GM06990 (cell line): ENCODE measurements around the gene CRY2.
A peak's percentile ranks its signal among the peaks of the same experiment; 100 is the strongest.

Source experiments
- DNase-seq: peaks from one replicate; pipeline ENCODE4 v3.0.0-alpha.2; 2011; ENCODE audit not compliant: insufficient read length; ENCODE audit errors: extremely low read depth
- H3K27me3 ChIP-seq: replicated peaks from 2 replicates; pipeline ENCODE4 v1.6.0; 2011; ENCODE audit warnings: low read length; ENCODE audit not compliant: control insufficient read depth, insufficient read depth
- H3K36me3 ChIP-seq: 2 replicates; pipeline ENCODE4 v1.5.1; 2011; ENCODE audit warnings: low read length; ENCODE audit not compliant: control insufficient read depth, insufficient read depth
- H3K4me3 ChIP-seq: replicated peaks from 2 replicates; pipeline ENCODE4 v1.5.1; 2011; ENCODE audit warnings: low read depth, mild to moderate bottlenecking, control low read depth, low read length
- TF ChIP-seq, protein P1 (sequence below): IDR thresholded peaks from 2 replicates; pipeline ENCODE4 v1.5.1; 2011; ENCODE audit warnings: low read length, control low read depth, mild to moderate bottlenecking, inconsistent platforms; ENCODE audit not compliant: insufficient read depth, poor library complexity, severe bottlenecking

The CRY2 gene

DNA sequence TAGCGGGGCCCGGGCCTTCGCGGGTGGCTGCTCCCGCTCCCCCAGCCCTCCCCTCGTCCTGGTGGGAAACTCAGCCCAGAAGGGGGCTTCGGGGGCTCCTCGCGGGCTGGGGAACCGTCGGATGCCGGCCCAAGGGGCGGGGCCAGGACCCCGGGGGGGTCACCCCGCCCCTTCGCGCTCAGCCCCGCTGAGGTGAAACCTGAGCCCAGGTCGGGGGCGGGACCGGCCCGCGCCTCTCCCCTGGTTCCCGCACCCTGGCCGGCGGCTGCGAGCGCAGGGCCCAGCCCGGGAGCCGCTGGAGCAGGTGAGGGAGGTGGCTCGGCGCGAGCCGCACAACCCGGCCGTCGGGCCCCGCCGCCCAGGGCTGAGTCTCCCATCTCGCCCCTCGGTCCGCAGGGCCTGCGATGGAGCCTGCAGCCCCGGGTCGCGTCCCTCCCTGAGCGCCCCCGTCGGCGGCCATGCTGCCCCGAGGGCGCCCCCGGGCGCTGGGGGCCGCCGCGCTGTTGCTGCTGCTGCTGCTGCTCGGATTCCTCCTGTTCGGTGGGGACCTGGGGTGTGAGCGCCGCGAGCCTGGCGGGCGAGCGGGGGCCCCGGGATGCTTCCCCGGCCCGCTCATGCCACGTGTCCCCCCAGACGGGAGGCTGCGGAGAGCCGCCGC is 75.3 kb downstream of the CRY2 start, which contains the start of gene LARGE2:
Gene LARGE2 (plus strand): TSS at position 232 of the 658 bp plus-strand sequence. CDS start 227 bp downstream, at position 459.
- TF ChIP-seq, protein P1, sequence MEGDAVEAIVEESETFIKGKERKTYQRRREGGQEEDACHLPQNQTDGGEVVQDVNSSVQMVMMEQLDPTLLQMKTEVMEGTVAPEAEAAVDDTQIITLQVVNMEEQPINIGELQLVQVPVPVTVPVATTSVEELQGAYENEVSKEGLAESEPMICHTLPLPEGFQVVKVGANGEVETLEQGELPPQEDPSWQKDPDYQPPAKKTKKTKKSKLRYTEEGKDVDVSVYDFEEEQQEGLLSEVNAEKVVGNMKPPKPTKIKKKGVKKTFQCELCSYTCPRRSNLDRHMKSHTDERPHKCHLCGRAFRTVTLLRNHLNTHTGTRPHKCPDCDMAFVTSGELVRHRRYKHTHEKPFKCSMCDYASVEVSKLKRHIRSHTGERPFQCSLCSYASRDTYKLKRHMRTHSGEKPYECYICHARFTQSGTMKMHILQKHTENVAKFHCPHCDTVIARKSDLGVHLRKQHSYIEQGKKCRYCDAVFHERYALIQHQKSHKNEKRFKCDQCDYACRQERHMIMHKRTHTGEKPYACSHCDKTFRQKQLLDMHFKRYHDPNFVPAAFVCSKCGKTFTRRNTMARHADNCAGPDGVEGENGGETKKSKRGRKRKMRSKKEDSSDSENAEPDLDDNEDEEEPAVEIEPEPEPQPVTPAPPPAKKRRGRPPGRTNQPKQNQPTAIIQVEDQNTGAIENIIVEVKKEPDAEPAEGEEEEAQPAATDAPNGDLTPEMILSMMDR = no peak
- Histone ChIP-seq H3K4me3 (no peak within 1 kb of the TSS), H3K27me3 (peaks cover 2% of the 10 kb centered on the region; the same call in 1 of the 2 replicates), H3K36me3 (no peaks in the 10 kb centered on the region)
- DNase-seq = no peak

DNA sequence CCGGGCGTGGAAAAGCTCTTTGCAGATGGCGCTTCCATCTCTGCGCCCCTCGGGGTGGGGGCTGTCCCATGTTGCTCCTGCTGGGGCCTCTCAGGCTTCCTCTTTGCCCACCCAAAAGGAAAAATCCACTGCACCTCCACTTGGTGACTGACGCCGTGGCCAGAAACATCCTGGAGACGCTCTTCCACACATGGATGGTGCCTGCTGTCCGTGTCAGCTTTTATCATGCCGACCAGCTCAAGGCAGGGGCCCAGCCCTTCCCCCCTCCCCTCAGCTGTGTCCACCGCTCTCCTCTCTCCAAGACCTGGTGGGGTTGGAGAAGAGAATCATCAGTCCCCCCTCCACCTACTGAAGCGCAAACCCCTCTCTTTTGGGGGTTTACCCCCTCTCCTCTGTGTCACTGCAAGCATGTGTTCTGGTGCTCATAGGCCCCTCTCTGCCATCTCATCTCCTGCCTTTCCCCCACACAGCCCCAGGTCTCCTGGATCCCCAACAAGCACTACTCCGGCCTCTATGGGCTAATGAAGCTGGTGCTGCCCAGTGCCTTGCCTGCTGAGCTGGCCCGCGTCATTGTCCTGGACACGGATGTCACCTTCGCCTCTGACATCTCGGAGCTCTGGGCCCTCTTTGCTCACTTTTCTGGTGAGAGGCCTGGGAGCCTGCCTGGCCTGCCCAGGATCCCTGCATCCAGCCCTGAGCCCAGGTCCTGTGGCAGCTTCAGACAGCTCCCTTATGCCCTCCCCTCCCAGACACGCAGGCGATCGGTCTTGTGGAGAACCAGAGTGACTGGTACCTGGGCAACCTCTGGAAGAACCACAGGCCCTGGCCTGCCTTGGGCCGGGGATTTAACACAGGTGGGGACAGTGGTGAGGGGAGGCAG is 77.0 kb downstream of the CRY2 start:
- Histone ChIP-seq H3K27me3 (peaks cover 2% of the 10 kb centered on the region; the same call in 1 of the 2 replicates), H3K4me3 (no peak overlapping the region), H3K36me3 (no peaks in the 10 kb centered on the region)
- DNase-seq = no peak
- TF ChIP-seq, protein P1 = no peak

DNA sequence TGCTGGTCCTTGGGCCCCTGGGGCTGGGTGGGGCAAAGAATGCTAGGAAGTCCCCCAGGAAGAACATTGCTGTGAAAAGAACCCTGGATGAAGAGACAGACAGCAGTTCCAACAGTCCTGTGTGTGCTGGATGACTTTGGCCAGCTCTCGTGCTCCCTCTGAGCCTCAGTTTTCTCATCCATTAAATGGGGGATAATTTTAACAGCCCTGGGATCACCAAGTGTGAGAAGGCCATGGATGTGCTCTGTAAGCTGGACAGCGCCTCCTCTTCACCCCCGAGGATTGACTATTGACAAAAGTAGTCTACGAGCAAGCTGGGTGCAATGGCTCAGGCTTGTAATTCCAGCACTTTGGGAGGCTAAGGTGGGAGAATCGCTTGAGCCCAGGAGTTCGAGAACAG is 77.7 kb downstream of the CRY2 start:
- H3K36me3 ChIP-seq = no peaks in the 10 kb centered on the region
- TF ChIP-seq, protein P1 = no peak
- peaks cover 2% of the 10 kb centered on the region; the same call in 1 of the 2 replicates for H3K27me3 ChIP-seq
- H3K4me3 ChIP-seq = no peak overlapping the region
- no peak for DNase-seq

DNA sequence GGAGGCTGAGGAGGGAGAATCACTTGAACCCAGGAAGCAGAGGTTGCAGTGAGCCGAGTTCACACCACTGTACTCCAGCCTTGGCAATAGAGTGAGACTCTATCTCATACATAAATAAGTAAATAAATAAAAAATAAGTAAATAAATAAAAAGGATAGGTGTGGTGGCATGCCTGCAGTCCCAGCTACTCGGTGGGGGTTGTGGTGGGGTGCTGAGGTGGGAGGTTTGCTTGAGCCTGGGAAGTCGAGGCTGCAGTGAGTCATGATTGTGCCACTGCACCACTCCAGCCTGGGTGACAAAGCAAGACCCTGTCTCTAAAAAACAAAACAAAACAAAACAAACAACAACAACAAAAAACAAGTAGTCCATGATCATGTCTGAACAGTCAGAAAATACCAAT is 78.3 kb downstream of the CRY2 start:
- TF ChIP-seq, protein P1 = no peak
- DNase-seq = no peak
- H3K36me3 ChIP-seq = no peaks in the 10 kb centered on the region
- no peak overlapping the region for H3K4me3 ChIP-seq
- peaks cover 2% of the 10 kb centered on the region; the same call in 1 of the 2 replicates for H3K27me3 ChIP-seq

DNA sequence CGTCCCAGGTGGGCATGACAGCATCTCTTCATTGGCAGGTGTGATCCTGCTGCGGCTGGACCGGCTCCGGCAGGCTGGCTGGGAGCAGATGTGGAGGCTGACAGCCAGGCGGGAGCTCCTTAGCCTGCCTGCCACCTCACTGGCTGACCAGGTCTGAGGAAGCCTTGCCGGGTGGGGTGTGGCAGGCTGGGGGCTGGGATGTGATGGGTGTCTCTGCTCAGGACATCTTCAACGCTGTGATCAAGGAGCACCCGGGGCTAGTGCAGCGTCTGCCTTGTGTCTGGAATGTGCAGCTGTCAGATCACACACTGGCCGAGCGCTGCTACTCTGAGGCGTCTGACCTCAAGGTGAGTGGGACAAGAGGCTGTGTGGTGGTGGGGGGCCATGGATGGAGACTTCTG is 78.7 kb downstream of the CRY2 start:
- Histone ChIP-seq H3K27me3 (peaks cover 2% of the 10 kb centered on the region; the same call in 1 of the 2 replicates), H3K36me3 (no peaks in the 10 kb centered on the region), H3K4me3 (no peak overlapping the region)
- peak; percentile 6 for DNase-seq
- TF ChIP-seq, protein P1 = no peak
